OCI-LY1 (cell line): Measurements from ENCODE around the gene DCT.

Source experiments
- CTCF ChIP-seq: fragments of 200-600 bp; sonication (generic), shearing (Covaris generic); IDR thresholded peaks from 2 replicates; pipeline ENCODE4 v1.5.1; 2017; ENCODE audit warnings: mild to moderate bottlenecking, antibody characterized with exemption, low read length, moderate library complexity, mixed read lengths
- EZH2 ChIP-seq: fragments of 200-600 bp; sonication (generic), shearing (Covaris generic); IDR thresholded peaks from 2 replicates; pipeline ENCODE4 v1.8.0; 2017; ENCODE audit warnings: borderline replicate concordance, mixed run types, mild to moderate bottlenecking, antibody characterized with exemption, low read length, moderate library complexity, mixed read lengths

GRCh38 chr13:94481941-94482340 lies 2.5 kb upstream of the DCT start:
- TF ChIP-seq CTCF (no peak), EZH2 (no peak)
